Fibroblast of lung (primary cell): ENCODE measurements around the gene GRIN1. TPM values are rescaled to one million over a fixed set of nuclear protein-coding genes. Genes with fewer than 3 reads are reported as not detected.

Experiments used
- DNase-seq, 2 donors: peaks; one replicate each; pipeline versions ENCODE4 v3.0.0 to v3.0.0-alpha.2; 2010; ENCODE audit warnings: low read depth in 2 of 2
- H2AFZ ChIP-seq: 2 replicates; pipeline ENCODE4 v1.5.1; 2012; ENCODE audit warnings: low read length, control low read depth, inconsistent platforms
- H3K27ac ChIP-seq: 2 replicates; pipeline ENCODE4 v1.5.1; 2011; ENCODE audit warnings: low read length, control low read depth; ENCODE audit not compliant: insufficient read depth
- H3K27me3 ChIP-seq: 2 replicates; pipeline ENCODE4 v1.5.1; 2011; ENCODE audit warnings: mild to moderate bottlenecking, low read length; ENCODE audit not compliant: control insufficient read depth, insufficient read depth
- H3K36me3 ChIP-seq: 2 replicates; pipeline ENCODE4 v1.5.1; 2011; ENCODE audit warnings: low read length; ENCODE audit not compliant: control insufficient read depth, insufficient read depth
- H3K4me1 ChIP-seq: 2 replicates; pipeline ENCODE4 v1.5.1; 2011; ENCODE audit warnings: low read length; ENCODE audit not compliant: control insufficient read depth, insufficient read depth; ENCODE audit errors: extremely low read depth
- H3K4me2 ChIP-seq: 2 replicates; pipeline ENCODE4 v1.5.1; 2011; ENCODE audit warnings: low read length, control low read depth; ENCODE audit not compliant: insufficient read depth; ENCODE audit errors: extremely low read depth
- H3K4me3 ChIP-seq, 4 experiments: fragments of 200-600 bp in 1 of 4; sonication (generic) in 1 of 4; replicated peaks in 1 of 4; 2 replicates each; pipeline ENCODE4 v1.5.1; 2011 to 2016; ENCODE audit warnings: low read length in 4 of 4, low read depth in 3 of 4, mild to moderate bottlenecking in 3 of 4, control low read depth in 2 of 4, inconsistent platforms in 1 of 4, mixed read lengths in 1 of 4; ENCODE audit not compliant: insufficient read depth in 1 of 4; ENCODE audit errors: control extremely low read depth in 1 of 4
- H3K79me2 ChIP-seq: 2 replicates; pipeline ENCODE4 v1.5.1; 2012; ENCODE audit warnings: mild to moderate bottlenecking, low read length, inconsistent platforms; ENCODE audit not compliant: control insufficient read depth, insufficient read depth
- H3K9ac ChIP-seq: 2 replicates; pipeline ENCODE4 v1.5.1; 2011; ENCODE audit warnings: mild to moderate bottlenecking, low read length, control low read depth; ENCODE audit not compliant: insufficient read depth
- H3K9me3 ChIP-seq: 2 replicates; pipeline ENCODE4 v1.5.1; 2012; ENCODE audit warnings: low read depth, low read length; ENCODE audit not compliant: control insufficient read depth, insufficient read depth
- H4K20me1 ChIP-seq: 2 replicates; pipeline ENCODE4 v1.5.1; 2011; ENCODE audit warnings: low read length; ENCODE audit not compliant: control insufficient read depth, insufficient read depth; ENCODE audit errors: extremely low read depth
- EZH2 ChIP-seq: IDR thresholded peaks from 2 replicates; pipeline ENCODE4 v1.5.1; 2012; ENCODE audit warnings: low read length, control low read depth, mild to moderate bottlenecking; ENCODE audit errors: missing control alignments
- polyA plus RNA-seq, 2 donors: library from polyadenylated mRNA; depleted of rRNA in 1 of 2; stranded (reverse) in 1 of 2; unstranded in 1 of 2; fragments of >200 nt; gene quantifications; 2 replicates each; pipeline ENCODE4 v1.2.1, GENCODE V29; 2011 to 2012; ENCODE audit warnings: missing spikeins in 1 of 2
- total RNA-seq: library from RNA; depleted of rRNA; stranded (reverse); fragments of >200 nt; gene quantifications from 2 replicates; pipeline ENCODE4 v1.2.1, GENCODE V29; 2014
- TF ChIP-seq, protein P1 (sequence below), 2 donors: IDR thresholded peaks in 1 of 2; conservative IDR thresholded peaks in 1 of 2; 1 replicate in 1 of 2; 2 replicates in 1 of 2; pipeline ENCODE4 v1.5.1; 2011 to 2012; ENCODE audit warnings: low read length in 2 of 2, control low read depth in 1 of 2, inconsistent platforms in 1 of 2, low read depth in 1 of 2, mild to moderate bottlenecking in 1 of 2

The GRIN1 gene
- total and polyA plus RNA-seq, 2 donors (not counting 1 experiment from before 2014, with no cell fraction given), result under 0.01 to 0.08 TPM

GRCh38 chr9:137179761-137180160 is 40.8 kb downstream of the GRIN1 start:
- TF ChIP-seq, protein P1, sequence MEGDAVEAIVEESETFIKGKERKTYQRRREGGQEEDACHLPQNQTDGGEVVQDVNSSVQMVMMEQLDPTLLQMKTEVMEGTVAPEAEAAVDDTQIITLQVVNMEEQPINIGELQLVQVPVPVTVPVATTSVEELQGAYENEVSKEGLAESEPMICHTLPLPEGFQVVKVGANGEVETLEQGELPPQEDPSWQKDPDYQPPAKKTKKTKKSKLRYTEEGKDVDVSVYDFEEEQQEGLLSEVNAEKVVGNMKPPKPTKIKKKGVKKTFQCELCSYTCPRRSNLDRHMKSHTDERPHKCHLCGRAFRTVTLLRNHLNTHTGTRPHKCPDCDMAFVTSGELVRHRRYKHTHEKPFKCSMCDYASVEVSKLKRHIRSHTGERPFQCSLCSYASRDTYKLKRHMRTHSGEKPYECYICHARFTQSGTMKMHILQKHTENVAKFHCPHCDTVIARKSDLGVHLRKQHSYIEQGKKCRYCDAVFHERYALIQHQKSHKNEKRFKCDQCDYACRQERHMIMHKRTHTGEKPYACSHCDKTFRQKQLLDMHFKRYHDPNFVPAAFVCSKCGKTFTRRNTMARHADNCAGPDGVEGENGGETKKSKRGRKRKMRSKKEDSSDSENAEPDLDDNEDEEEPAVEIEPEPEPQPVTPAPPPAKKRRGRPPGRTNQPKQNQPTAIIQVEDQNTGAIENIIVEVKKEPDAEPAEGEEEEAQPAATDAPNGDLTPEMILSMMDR (conservative IDR thresholded peaks at IDR 0.05 in 1 of 2, IDR thresholded peaks at IDR 0.05 in 1 of 2; ENCODE audit: low read depth in 1 of 2, low read length in 2 of 2), result no peak
- no peak for TF ChIP-seq EZH2
- no peak for DNase-seq
- peaks cover 36% of the 10 kb centered on the region for H3K36me3 ChIP-seq
- H3K9ac ChIP-seq, result no peak overlapping the region
- no peak overlapping the region for H2AFZ ChIP-seq
- H3K79me2 ChIP-seq, result no peaks in the 10 kb centered on the region
- no peak overlapping the region for H3K4me2 ChIP-seq
- H3K27me3 ChIP-seq, result no peaks in the 10 kb centered on the region
- no peaks in the 10 kb centered on the region for H3K9me3 ChIP-seq
- H4K20me1 ChIP-seq, result no peaks in the 10 kb centered on the region
- H3K4me1 ChIP-seq, result peaks cover 2% of the 10 kb centered on the region
- no peak overlapping the region for H3K4me3 ChIP-seq
- no peak overlapping the region for H3K27ac ChIP-seq

DNA sequence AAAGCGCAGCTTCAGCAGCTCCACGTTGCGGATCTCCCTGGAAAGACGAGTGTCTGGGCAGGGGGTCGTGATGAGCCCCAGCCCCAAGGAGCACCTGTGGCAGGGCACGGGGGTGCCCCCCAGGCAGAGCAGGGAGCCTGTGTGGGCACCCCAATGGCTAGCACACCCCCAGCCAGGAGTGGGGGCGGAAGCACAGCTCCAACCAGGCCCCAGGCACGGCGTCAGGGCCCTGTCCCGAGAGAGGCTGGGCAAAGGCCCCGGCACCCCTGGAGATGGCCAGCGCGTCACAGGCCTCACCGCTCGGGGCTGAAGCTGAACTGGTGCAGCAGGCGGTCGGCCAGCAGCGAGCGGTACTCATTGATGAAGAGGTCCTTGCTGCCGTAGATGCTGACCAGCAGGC is 41.5 kb downstream of the GRIN1 start:
- Histone ChIP-seq H3K4me3 (no peak overlapping the region), H2AFZ (no peak overlapping the region), H3K4me1 (peaks cover 2% of the 10 kb centered on the region), H3K79me2 (no peaks in the 10 kb centered on the region), H4K20me1 (no peaks in the 10 kb centered on the region), H3K27ac (no peak overlapping the region), H3K9ac (no peak overlapping the region), H3K9me3 (no peaks in the 10 kb centered on the region), H3K36me3 (peaks cover 39% of the 10 kb centered on the region), H3K27me3 (no peaks in the 10 kb centered on the region), H3K4me2 (no peak overlapping the region)
- no peak for DNase-seq
- TF ChIP-seq EZH2, result no peak
- TF ChIP-seq, protein P1 (conservative IDR thresholded peaks at IDR 0.05 in 1 of 2, IDR thresholded peaks at IDR 0.05 in 1 of 2; ENCODE audit: low read depth in 1 of 2, low read length in 2 of 2), result no peak

GRCh38 chr9:137181680-137182079 is 42.7 kb downstream of the GRIN1 start:
- H3K79me2 ChIP-seq, result no peaks in the 10 kb centered on the region
- no peak overlapping the region for H3K4me3 ChIP-seq
- no peak for DNase-seq
- TF ChIP-seq, protein P1 (conservative IDR thresholded peaks at IDR 0.05 in 1 of 2, IDR thresholded peaks at IDR 0.05 in 1 of 2; ENCODE audit: low read depth in 1 of 2, low read length in 2 of 2), result no peak
- H2AFZ ChIP-seq, result no peak overlapping the region
- no peak overlapping the region for H3K27ac ChIP-seq
- H4K20me1 ChIP-seq, result no peaks in the 10 kb centered on the region
- peaks cover 42% of the 10 kb centered on the region for H3K36me3 ChIP-seq
- no peaks in the 10 kb centered on the region for H3K27me3 ChIP-seq
- no peak overlapping the region for H3K9ac ChIP-seq
- H3K4me2 ChIP-seq, result no peak overlapping the region
- H3K9me3 ChIP-seq, result no peaks in the 10 kb centered on the region
- peaks cover 2% of the 10 kb centered on the region for H3K4me1 ChIP-seq
